Gastrocnemius medialis (tissue), 4 donors: ENCODE measurements around the gene CHCHD3. TPM values are rescaled to one million over a fixed set of nuclear protein-coding genes. Genes with fewer than 3 reads are reported as not detected.

Experiments
- ATAC-seq, 2 donors: fragments of 150-250 bp; one replicate each; pipeline ENCODE4 v1.9.1; 2016
- DNase-seq, 2 donors: peaks; one replicate each; pipeline ENCODE4 v3.0.0-alpha.2; 2019
- H3K27ac ChIP-seq, 4 donors: fragments of 200-600 bp; sonication (generic); 1 replicate in 1 of 4; 2 replicates in 3 of 4; pipeline ENCODE4 v1.5.1; 2016 to 2018; ENCODE audit warnings: mild to moderate bottlenecking in 2 of 4, moderate library complexity in 1 of 4
- H3K27me3 ChIP-seq, 3 donors: fragments of 200-600 bp; sonication (generic) in 2 of 3; 1 replicate in 1 of 3; 2 replicates in 2 of 3; pipeline versions ENCODE4 v1.5.1 to v1.6.0; 2016 to 2019; ENCODE audit warnings: mild to moderate bottlenecking in 1 of 3, moderate library complexity in 1 of 3
- H3K36me3 ChIP-seq, 2 donors: fragments of 200-600 bp; sonication (generic) in 1 of 2; one replicate each; pipeline ENCODE4 v1.5.1; 2017 to 2018
- H3K4me1 ChIP-seq, 2 donors: fragments of 200-600 bp; sonication (generic) in 1 of 2; one replicate each; pipeline ENCODE4 v1.5.1; 2016 to 2017; ENCODE audit warnings: mild to moderate bottlenecking in 2 of 2
- H3K4me3 ChIP-seq, 4 donors: fragments of 200-600 bp; sonication (generic) in 3 of 4; 1 replicate in 1 of 4; 2 replicates in 3 of 4; pipeline ENCODE4 v1.5.1; 2016 to 2019; ENCODE audit warnings: mild to moderate bottlenecking in 2 of 4
- H3K9me3 ChIP-seq, 3 donors: fragments of 200-600 bp; sonication (generic) in 2 of 3; 1 replicate in 1 of 3; 2 replicates in 2 of 3; pipeline ENCODE4 v1.5.1; 2016 to 2019
- CTCF ChIP-seq, 5 experiments: fragments of 450-650 bp in 3 of 5; fragments of 200-600 bp in 2 of 5; sonication (generic) in 2 of 5; IDR thresholded peaks in 4 of 5; conservative IDR thresholded peaks in 1 of 5; 1 replicate in 4 of 5; 2 replicates in 1 of 5; pipeline ENCODE4 v1.5.1; 2016 to 2019; ENCODE audit warnings: antibody characterized with exemption in 5 of 5, mild to moderate bottlenecking in 3 of 5, moderate library complexity in 3 of 5
- POLR2A ChIP-seq, 2 donors: fragments of 450-650 bp; IDR thresholded peaks; one replicate each; pipeline ENCODE4 v1.6.1; 2017; ENCODE audit warnings: antibody characterized with exemption in 2 of 2, mild to moderate bottlenecking in 2 of 2, moderate library complexity in 2 of 2
- in situ Hi-C, 4 donors: fragments of 200-750 bp; cut with MboI; loops; one replicate each; pipeline versions ENCODE4 v1.15.0 to v1.8.0; 2017; ENCODE audit warnings: low sequenced_read_pairs in 4 of 4
- intact Hi-C: fragments of 100-400 bp; cut with DNase I; formaldehyde crosslinking; loops from one replicate; pipeline ENCODE4 v1.15.1; 2023; ENCODE audit warnings: low total_unique reads
- total RNA-seq, 4 donors: library from RNA; depleted of rRNA; stranded (reverse); fragments of >200 nt; gene quantifications; one replicate each; pipeline versions ENCODE4 v1.1.0 to v1.2.3, GENCODE V29; 2016

CHCHD3 gene
- total RNA-seq, 4 donors from 2014 or later: 110 to 177 (median 131) TPM

GRCh38 chr7:132825932-132826835 lies 255.7 kb downstream of the CHCHD3 start:
- in situ Hi-C loops: no loop called here

DNA sequence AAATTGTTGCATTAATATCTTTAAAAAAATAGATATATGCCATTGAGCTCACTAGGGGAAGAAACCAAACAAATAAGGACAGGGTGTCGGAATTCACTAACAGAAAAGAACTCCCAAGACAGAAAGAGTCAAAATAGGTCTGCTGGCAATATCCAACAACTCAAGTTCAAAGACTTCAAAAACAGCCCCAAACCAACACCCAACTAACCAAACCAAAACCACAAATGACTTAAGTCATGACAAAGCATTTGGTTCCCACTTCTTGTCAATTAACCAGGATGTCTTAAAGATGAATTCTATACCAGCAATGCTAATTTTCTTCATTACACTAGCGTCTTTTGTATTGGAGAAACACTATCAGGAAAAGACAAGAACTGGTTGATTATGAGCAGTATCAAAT lies 256.7 kb downstream of the CHCHD3 start:
- no peak for DNase-seq
- Histone ChIP-seq H3K36me3 (no peaks in the 10 kb centered on the region), H3K27me3 (no peaks in the 10 kb centered on the region), H3K9me3 (no peaks in the 10 kb centered on the region), H3K4me3 (no peak overlapping the region), H3K27ac (no peak overlapping the region), H3K4me1 (no peaks in the 10 kb centered on the region)
- intact Hi-C loops (no loop called here), in situ Hi-C loops (no loop called here)
- no peak for ATAC-seq
- TF ChIP-seq POLR2A (IDR thresholded peaks at IDR 0.05): no peak

More at GRCh38 chr7:132825932-132826835, 255.7 kb downstream of the CHCHD3 start:
- intact Hi-C loops: no loop called here
- no peaks in the 10 kb centered on the region for H3K27me3 ChIP-seq
- no peak for DNase-seq
- H3K4me1 ChIP-seq: no peaks in the 10 kb centered on the region
- no peak for ATAC-seq
- H3K9me3 ChIP-seq: no peaks in the 10 kb centered on the region
- TF ChIP-seq POLR2A (IDR thresholded peaks at IDR 0.05): no peak
- TF ChIP-seq CTCF (IDR thresholded peaks at IDR 0.05 in 4 of 5, conservative IDR thresholded peaks at IDR 0.05 in 1 of 5): no peak
- H3K36me3 ChIP-seq: no peaks in the 10 kb centered on the region
- H3K4me3 ChIP-seq: no peak overlapping the region
- H3K27ac ChIP-seq: no peak overlapping the region

DNA sequence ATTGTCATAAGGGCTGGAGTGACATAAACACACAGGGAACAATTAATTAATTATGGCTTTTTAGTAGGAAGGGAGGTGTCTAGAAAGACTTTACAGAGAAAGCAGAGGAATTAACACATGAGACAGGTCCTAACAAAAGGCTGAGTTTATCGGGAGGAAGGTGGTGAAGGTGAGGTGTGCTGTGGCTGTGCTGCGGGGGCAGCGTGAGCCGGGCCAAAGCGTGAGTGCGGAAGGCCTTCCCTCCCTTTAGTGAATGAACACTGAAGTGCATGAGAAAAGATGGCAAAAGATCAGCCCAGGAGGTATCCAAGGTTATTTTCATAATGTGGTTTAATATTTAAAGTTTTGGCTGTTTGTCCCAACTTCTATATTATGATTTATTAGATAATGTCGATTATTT lies 262.2 kb downstream of the CHCHD3 start:
- ATAC-seq (no peak), DNase-seq (no peak)
- Histone ChIP-seq H3K36me3 (no peaks in the 10 kb centered on the region), H3K27me3 (no peaks in the 10 kb centered on the region), H3K4me3 (no peak overlapping the region), H3K4me1 (peaks cover 11 to 19% of the 10 kb centered on the region in 2 donors), H3K9me3 (no peaks in the 10 kb centered on the region), H3K27ac (no peak overlapping the region)
- intact Hi-C loops: no loop called here
- TF ChIP-seq POLR2A (IDR thresholded peaks at IDR 0.05) (no peak), CTCF (IDR thresholded peaks at IDR 0.05 in 4 of 5, conservative IDR thresholded peaks at IDR 0.05 in 1 of 5) (no peak)
- in situ Hi-C loops: no loop called here

DNA sequence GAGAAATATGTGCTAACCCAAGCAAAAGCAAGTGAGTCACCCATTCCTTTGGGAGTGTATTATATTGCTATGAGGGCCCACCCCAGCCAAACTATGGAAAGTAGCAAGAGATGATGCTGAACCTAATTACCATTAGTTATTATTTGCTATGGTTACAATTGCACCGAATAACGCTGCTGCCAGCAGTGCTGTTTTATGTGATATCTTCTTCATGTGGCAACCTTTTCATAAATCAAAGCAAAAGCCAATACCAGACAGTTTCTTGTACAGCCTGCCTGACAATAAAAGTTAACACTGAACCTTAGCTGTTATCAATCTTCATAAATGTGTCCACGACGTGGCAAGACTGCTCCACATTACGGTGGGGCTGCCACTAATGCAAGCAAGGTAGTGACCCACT lies 263.9 kb downstream of the CHCHD3 start:
- no peak for ATAC-seq
- no peaks in the 10 kb centered on the region for H3K9me3 ChIP-seq
- H3K4me3 ChIP-seq: no peak overlapping the region
- TF ChIP-seq POLR2A (IDR thresholded peaks at IDR 0.05) (no peak), CTCF (IDR thresholded peaks at IDR 0.05 in 4 of 5, conservative IDR thresholded peaks at IDR 0.05 in 1 of 5) (no peak)
- no peak for DNase-seq
- intact Hi-C loops: no loop called here
- H3K27me3 ChIP-seq: no peaks in the 10 kb centered on the region
- H3K27ac ChIP-seq: no peak overlapping the region
- H3K4me1 ChIP-seq: peaks cover 11 to 19% of the 10 kb centered on the region in 2 donors
- no peaks in the 10 kb centered on the region for H3K36me3 ChIP-seq
- in situ Hi-C loops: no loop called here

DNA sequence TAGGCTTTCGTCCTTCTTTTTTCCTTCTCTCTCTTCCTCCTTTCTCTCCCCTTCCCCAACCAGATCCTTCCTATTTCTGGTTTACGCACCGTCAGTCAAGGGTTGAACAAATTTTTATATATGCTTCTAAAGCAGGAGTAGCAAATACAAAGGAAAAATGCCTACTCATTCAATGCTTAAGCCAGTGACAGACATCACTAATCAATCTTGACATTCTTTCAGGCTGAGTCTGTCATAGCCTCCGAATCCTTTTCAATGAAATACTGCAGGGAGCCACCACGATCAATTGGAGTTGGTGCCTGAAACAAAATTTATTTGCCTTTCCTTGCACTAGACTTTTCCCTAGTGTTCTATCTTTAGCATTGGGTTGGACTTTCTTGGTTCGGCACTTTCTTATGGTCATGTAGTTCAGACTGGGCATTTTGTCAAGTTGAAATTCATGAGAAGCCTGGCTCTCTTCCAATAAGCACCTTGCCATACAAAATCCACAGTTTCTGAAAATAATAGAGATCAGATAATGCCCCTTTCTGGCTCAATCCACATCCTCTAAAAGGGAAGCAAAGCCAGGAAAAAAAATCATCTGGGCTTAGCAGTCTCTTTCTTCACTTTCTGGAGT lies 266.1 kb downstream of the CHCHD3 start:
- no peak overlapping the region for H3K4me3 ChIP-seq
- no peak overlapping the region for H3K27ac ChIP-seq
- no peak for ATAC-seq
- peaks cover 11 to 19% of the 10 kb centered on the region in 2 donors for H3K4me1 ChIP-seq
- intact Hi-C loops (no loop called here), in situ Hi-C loops (no loop called here)
- H3K36me3 ChIP-seq: no peaks in the 10 kb centered on the region
- TF ChIP-seq POLR2A (IDR thresholded peaks at IDR 0.05): no peak
- no peak for DNase-seq
- H3K27me3 ChIP-seq: no peaks in the 10 kb centered on the region
- H3K9me3 ChIP-seq: no peaks in the 10 kb centered on the region
